B cell (primary cell): ENCODE measurements around the gene CRYBG3.

Experiments used
- EZH2 ChIP-seq: IDR thresholded peaks from 2 replicates; pipeline ENCODE4 v1.6.1; 2012; ENCODE audit warnings: borderline replicate concordance, low read depth, mild to moderate bottlenecking, moderate library complexity, low read length; ENCODE audit not compliant: insufficient read depth, poor library complexity, severe bottlenecking
- TF ChIP-seq, protein P1 (sequence below): fragments of 200-600 bp; IDR thresholded peaks from one replicate; pipeline ENCODE4 v1.8.0; 2022; ENCODE audit warnings: antibody characterized with exemption, mild to moderate bottlenecking

GRCh38 chr3:97972976-97973375, 151.2 kb downstream of the CRYBG3 start:
- TF ChIP-seq EZH2, result no peak
- TF ChIP-seq, protein P1, sequence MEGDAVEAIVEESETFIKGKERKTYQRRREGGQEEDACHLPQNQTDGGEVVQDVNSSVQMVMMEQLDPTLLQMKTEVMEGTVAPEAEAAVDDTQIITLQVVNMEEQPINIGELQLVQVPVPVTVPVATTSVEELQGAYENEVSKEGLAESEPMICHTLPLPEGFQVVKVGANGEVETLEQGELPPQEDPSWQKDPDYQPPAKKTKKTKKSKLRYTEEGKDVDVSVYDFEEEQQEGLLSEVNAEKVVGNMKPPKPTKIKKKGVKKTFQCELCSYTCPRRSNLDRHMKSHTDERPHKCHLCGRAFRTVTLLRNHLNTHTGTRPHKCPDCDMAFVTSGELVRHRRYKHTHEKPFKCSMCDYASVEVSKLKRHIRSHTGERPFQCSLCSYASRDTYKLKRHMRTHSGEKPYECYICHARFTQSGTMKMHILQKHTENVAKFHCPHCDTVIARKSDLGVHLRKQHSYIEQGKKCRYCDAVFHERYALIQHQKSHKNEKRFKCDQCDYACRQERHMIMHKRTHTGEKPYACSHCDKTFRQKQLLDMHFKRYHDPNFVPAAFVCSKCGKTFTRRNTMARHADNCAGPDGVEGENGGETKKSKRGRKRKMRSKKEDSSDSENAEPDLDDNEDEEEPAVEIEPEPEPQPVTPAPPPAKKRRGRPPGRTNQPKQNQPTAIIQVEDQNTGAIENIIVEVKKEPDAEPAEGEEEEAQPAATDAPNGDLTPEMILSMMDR, result no peak
